K562 (cell line): ENCODE results near the gene DARS1. TPM values are rescaled to one million over a fixed set of nuclear protein-coding genes. Genes with fewer than 3 reads are reported as not detected.

Experiments
- CCAR2 ChIP-seq: fragments of 200-400 bp; formaldehyde crosslinking; IDR thresholded peaks from 2 replicates; pipeline ENCODE4 v1.6.1; 2017; ENCODE audit warnings: mild to moderate bottlenecking, low read depth, low read length
- DMBX1 ChIP-seq: fragments of 250-450 bp; sonication (Bioruptor Pico); IDR thresholded peaks from 2 replicates; pipeline ENCODE4 v1.8.0; 2022; ENCODE audit warnings: inconsistent platforms, mild to moderate bottlenecking, moderate library complexity, borderline replicate concordance
- EP400 ChIP-seq: fragments of 450-650 bp; IDR thresholded peaks from 2 replicates; pipeline ENCODE4 v1.6.1; 2017; ENCODE audit warnings: antibody characterized with exemption, mild to moderate bottlenecking, moderate library complexity
- FOXO4 ChIP-seq: fragments of 450-650 bp; formaldehyde crosslinking; IDR thresholded peaks from 2 replicates; pipeline ENCODE4 v1.4.0; 2020; ENCODE audit warnings: mild to moderate bottlenecking, moderate library complexity
- KDM5B ChIP-seq: fragments of 200-600 bp; sonication (generic); IDR thresholded peaks from 2 replicates; pipeline ENCODE4 v1.6.1; 2012; ENCODE audit warnings: low read depth, mild to moderate bottlenecking, moderate library complexity, low read length, control low read depth, inconsistent platforms; ENCODE audit not compliant: insufficient replicate concordance
- NFIC ChIP-seq: fragments of 450-650 bp; IDR thresholded peaks from 2 replicates; pipeline ENCODE4 v1.6.1; 2017; ENCODE audit warnings: mild to moderate bottlenecking, inconsistent platforms
- PKNOX1 ChIP-seq: fragments of 450-650 bp; IDR thresholded peaks from 2 replicates; pipeline ENCODE4 v1.6.1; 2016
- POLR3G ChIP-seq: IDR thresholded peaks from 2 replicates; pipeline ENCODE4 v1.6.1; 2011; ENCODE audit not compliant: insufficient read length, insufficient replicate concordance; ENCODE audit errors: extremely low read depth
- SFPQ ChIP-seq: fragments of 200-400 bp; formaldehyde crosslinking; IDR thresholded peaks from 2 replicates; pipeline ENCODE4 v1.6.1; 2017; ENCODE audit warnings: mild to moderate bottlenecking, low read depth, low read length, moderate library complexity
- TFAM ChIP-seq: fragments of 250-450 bp; sonication (Bioruptor Pico); conservative IDR thresholded peaks from 2 replicates; pipeline ENCODE4 v1.5.0; 2021; ENCODE audit warnings: mild to moderate bottlenecking, moderate library complexity
- TFAP4 ChIP-seq: sonication (generic); formaldehyde crosslinking; IDR thresholded peaks from 2 replicates; pipeline ENCODE4 v1.8.0; 2022; ENCODE audit warnings: missing genetic modification reagents, mild to moderate bottlenecking, moderate library complexity, borderline replicate concordance
- TRIM24 ChIP-seq, 2 experiments: fragments of 450-650 bp; IDR thresholded peaks; 2 replicates each; pipeline ENCODE4 v1.6.1; 2016
- ZBTB1 ChIP-seq: sonication (generic); formaldehyde crosslinking; IDR thresholded peaks from 2 replicates; pipeline ENCODE4 v1.8.1; 2023; ENCODE audit warnings: missing genetic modification reagents, low read depth, mild to moderate bottlenecking, borderline replicate concordance
- ZNF584 ChIP-seq: fragments of 200-800 bp; sonication (Bioruptor generic); IDR thresholded peaks from 2 replicates; pipeline ENCODE4 v1.6.1; 2016; ENCODE audit warnings: low read depth, mild to moderate bottlenecking, missing genetic modification characterization, missing compliant biosample characterization
- polyA plus RNA-seq, 8 experiments: library from polyadenylated mRNA; depleted of rRNA in 4 of 8; stranded (reverse) in 5 of 8; unstranded in 3 of 8; fragments of >200 nt; fragmentation: Nextera tagmentation in 2 of 8; fragmentation: Illumina TruSeq in 1 of 8; extraction: Ambion mirVana in 2 of 8; extraction: Trizol in 1 of 8; gene quantifications; 2 replicates each; pipeline versions ENCODE4 v1.2.1 to v1.2.3, GENCODE V29; 2011 to 2014; ENCODE audit warnings: inconsistent platforms in 1 of 8, missing spikeins in 1 of 8
- total RNA-seq, 7 experiments: library from RNA; depleted of rRNA in 6 of 7; stranded (reverse); fragments of >200 nt in 6 of 7; fragmentation: Illumina TruSeq in 2 of 7; extraction: Trizol in 2 of 7; gene quantifications; 2 replicates each; pipeline versions ENCODE4 v1.2.1 to v1.2.3, GENCODE V29; 2011 to 2021; ENCODE audit warnings: low replicate concordance in 1 of 7
- TF ChIP-seq, protein P1 (sequence below): fragments of 450-650 bp; IDR thresholded peaks from 2 replicates; pipeline ENCODE4 v1.6.1; 2016; ENCODE audit warnings: antibody characterized with exemption
- TF ChIP-seq, protein P2 (sequence below): fragments of 250-450 bp; sonication (Bioruptor Pico); IDR thresholded peaks from 2 replicates; pipeline ENCODE4 v1.4.0; 2020; ENCODE audit warnings: mild to moderate bottlenecking, moderate library complexity

Gene DARS1
- total and polyA plus RNA-seq, 9 of the 15 experiments (the other 6 are each of a cell fraction or from before 2014, with no cell fraction given): 91.5 to 239 (median 98.0) TPM

DNA sequence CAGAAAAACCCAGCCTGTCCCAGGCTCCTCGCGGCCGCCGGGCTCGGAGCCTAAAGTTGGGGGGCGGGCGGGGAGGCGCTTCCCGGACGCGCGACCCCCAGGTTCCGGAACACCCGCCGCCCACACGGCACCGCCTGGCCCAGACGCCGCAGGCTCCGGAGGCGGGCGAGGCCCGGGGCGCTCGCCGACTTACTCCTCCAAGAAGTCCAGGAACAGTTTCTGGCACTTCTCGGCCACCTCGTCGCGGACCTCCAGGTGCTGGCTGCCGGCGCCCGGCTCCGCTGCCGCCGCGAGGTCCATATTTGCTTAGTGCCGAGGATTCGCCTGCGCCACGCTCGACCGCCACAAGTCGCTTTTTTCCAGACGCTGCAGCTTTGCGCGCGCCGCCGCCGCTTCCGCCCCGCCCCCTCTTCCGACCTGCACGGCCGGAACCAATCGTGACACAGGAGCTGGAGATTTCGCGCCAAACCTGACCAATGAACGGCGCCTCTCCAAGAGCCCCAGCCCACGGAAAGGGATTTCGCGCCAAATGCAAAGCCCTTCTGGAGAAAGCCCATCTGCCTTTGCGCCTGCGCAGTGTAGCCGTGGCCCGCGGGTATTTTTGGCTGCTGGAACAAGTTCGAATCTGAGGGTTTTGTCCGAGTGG is 109.2 kb downstream of the DARS1 start, which contains the start of gene MCM6 (continued):
- TF ChIP-seq, protein P1, sequence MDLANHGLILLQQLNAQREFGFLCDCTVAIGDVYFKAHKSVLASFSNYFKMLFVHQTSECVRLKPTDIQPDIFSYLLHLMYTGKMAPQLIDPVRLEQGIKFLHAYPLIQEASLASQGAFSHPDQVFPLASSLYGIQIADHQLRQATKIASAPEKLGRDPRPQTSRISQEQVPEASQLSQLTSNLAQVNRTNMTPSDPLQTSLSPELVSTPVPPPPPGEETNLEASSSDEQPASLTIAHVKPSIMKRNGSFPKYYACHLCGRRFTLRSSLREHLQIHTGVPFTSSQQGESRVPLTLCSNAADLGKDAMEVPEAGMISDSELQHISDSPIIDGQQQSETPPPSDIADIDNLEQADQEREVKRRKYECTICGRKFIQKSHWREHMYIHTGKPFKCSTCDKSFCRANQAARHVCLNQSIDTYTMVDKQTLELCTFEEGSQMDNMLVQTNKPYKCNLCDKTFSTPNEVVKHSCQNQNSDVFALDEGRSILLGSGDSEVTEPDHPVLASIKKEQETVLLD: peak; percentile 96
- TF ChIP-seq ZNF584 (CRISPR knock-in tag) (no peak), TRIM24 (IDR thresholded peaks at IDR 0.05) (peak in 1 of 2 experiments; percentile 28; a peak in 2 of 4 replicates), PKNOX1 (no peak), DMBX1 (no peak), EP400 (peak; percentile 95), TFAM (no peak), POLR3G (no peak), NFIC (no peak), ZBTB1 (peak; percentile 69; the same call in 1 of the 2 replicates), TFAP4 (peak; percentile 94), CCAR2 (no peak), KDM5B (peak; percentile 42), FOXO4 (CRISPR knock-in tag) (no peak), SFPQ (no peak)
- TF ChIP-seq, protein P2, sequence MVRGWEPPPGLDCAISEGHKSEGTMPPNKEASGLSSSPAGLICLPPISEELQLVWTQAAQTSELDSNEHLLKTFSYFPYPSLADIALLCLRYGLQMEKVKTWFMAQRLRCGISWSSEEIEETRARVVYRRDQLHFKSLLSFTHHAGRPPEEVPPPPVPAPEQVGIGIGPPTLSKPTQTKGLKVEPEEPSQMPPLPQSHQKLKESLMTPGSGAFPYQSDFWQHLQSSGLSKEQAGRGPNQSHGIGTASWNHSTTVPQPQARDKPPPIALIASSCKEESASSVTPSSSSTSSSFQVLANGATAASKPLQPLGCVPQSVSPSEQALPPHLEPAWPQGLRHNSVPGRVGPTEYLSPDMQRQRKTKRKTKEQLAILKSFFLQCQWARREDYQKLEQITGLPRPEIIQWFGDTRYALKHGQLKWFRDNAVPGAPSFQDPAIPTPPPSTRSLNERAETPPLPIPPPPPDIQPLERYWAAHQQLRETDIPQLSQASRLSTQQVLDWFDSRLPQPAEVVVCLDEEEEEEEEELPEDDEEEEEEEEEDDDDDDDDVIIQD (CRISPR knock-in tag): no peak
